ENCODE measurements around the gene BGN.

The BGN gene

DNA sequence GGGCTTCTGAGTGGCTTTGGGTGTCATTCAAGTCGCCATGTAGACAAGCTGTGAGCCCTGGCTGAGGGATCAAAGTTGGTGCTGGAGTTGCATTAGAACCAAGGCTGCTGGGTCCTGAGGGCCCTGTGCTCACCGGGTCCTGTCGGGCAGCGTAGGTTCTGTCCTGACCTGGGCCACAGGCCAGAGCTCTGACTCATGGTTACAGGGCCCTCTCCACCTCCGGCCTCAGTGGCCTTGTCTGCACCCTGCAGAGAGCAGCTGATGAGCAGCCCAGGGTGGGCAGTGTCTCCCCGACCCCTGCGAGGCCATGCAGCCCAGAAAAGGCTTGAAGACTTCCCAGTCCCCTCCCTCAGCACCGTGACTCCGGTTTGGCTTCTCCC is 45.2 kb downstream of the BGN start:
- ATAC-seq: no peak
- TF ChIP-seq, protein P1, sequence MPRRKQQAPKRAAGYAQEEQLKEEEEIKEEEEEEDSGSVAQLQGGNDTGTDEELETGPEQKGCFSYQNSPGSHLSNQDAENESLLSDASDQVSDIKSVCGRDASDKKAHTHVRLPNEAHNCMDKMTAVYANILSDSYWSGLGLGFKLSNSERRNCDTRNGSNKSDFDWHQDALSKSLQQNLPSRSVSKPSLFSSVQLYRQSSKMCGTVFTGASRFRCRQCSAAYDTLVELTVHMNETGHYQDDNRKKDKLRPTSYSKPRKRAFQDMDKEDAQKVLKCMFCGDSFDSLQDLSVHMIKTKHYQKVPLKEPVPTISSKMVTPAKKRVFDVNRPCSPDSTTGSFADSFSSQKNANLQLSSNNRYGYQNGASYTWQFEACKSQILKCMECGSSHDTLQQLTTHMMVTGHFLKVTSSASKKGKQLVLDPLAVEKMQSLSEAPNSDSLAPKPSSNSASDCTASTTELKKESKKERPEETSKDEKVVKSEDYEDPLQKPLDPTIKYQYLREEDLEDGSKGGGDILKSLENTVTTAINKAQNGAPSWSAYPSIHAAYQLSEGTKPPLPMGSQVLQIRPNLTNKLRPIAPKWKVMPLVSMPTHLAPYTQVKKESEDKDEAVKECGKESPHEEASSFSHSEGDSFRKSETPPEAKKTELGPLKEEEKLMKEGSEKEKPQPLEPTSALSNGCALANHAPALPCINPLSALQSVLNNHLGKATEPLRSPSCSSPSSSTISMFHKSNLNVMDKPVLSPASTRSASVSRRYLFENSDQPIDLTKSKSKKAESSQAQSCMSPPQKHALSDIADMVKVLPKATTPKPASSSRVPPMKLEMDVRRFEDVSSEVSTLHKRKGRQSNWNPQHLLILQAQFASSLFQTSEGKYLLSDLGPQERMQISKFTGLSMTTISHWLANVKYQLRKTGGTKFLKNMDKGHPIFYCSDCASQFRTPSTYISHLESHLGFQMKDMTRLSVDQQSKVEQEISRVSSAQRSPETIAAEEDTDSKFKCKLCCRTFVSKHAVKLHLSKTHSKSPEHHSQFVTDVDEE (CRISPR knock-in tag; IDR thresholded peaks at IDR 0.05): no peak
- no peak for TF ChIP-seq ZNF8 (CRISPR knock-in tag; IDR thresholded peaks at IDR 0.05)
- no peak for TF ChIP-seq RARB (CRISPR knock-in tag; IDR thresholded peaks at IDR 0.05)
- TF ChIP-seq ZC3H10 (CRISPR knock-in tag; IDR thresholded peaks at IDR 0.05): no peak
- TF ChIP-seq CSRNP3 (CRISPR knock-in tag; IDR thresholded peaks at IDR 0.05): no peak
- no peak for TF ChIP-seq TCF4 (CRISPR knock-in tag; IDR thresholded peaks at IDR 0.05; ENCODE audit: borderline replicate concordance)
- no peak for TF ChIP-seq TOX (CRISPR knock-in tag; IDR thresholded peaks at IDR 0.05; ENCODE audit: borderline replicate concordance)
- no peak for TF ChIP-seq ESRRG (CRISPR knock-in tag; IDR thresholded peaks at IDR 0.05)
- no peak for TF ChIP-seq OSR1 (CRISPR knock-in tag; IDR thresholded peaks at IDR 0.05)
- no peak for TF ChIP-seq ZNF565 (CRISPR knock-in tag; conservative IDR thresholded peaks at IDR 0.05; ENCODE audit: low read depth)
- TF ChIP-seq, protein P2, sequence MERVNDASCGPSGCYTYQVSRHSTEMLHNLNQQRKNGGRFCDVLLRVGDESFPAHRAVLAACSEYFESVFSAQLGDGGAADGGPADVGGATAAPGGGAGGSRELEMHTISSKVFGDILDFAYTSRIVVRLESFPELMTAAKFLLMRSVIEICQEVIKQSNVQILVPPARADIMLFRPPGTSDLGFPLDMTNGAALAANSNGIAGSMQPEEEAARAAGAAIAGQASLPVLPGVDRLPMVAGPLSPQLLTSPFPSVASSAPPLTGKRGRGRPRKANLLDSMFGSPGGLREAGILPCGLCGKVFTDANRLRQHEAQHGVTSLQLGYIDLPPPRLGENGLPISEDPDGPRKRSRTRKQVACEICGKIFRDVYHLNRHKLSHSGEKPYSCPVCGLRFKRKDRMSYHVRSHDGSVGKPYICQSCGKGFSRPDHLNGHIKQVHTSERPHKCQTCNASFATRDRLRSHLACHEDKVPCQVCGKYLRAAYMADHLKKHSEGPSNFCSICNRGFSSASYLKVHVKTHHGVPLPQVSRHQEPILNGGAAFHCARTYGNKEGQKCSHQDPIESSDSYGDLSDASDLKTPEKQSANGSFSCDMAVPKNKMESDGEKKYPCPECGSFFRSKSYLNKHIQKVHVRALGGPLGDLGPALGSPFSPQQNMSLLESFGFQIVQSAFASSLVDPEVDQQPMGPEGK (CRISPR knock-in tag; IDR thresholded peaks at IDR 0.05; ENCODE audit: borderline replicate concordance): no peak
- no peak for TF ChIP-seq BACH2 (CRISPR knock-in tag; IDR thresholded peaks at IDR 0.05; ENCODE audit: borderline replicate concordance)
- TF ChIP-seq ZFP30 (CRISPR knock-in tag; IDR thresholded peaks at IDR 0.05): no peak
- no peak for TF ChIP-seq POU6F1 (CRISPR knock-in tag; IDR thresholded peaks at IDR 0.05; ENCODE audit: borderline replicate concordance, low read depth)

DNA sequence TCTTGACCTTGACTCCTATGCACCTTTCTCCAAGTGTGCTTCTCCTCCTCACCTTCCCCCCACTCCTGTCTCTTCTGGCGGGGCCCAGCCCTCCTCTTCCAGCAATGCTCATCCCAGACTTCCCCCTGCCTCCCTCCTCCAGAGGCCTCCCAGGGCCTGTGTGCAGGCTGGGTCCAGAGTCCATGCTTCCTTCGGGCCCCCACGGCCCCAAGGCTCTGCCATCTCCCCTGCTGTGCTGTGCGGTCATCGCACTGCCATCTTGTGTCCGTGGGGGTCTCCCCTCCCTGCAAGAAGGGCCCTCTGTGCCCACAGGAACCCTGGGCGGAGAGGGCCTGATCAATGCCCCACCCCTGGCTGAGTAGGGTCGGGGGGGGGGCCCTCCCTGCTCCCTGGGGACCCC is 49.9 kb downstream of the BGN start:
- TF ChIP-seq POU6F1 (CRISPR knock-in tag; IDR thresholded peaks at IDR 0.05; ENCODE audit: borderline replicate concordance, low read depth) (no peak), ESRRG (CRISPR knock-in tag; IDR thresholded peaks at IDR 0.05) (no peak), CREB5 (CRISPR knock-in tag; IDR thresholded peaks at IDR 0.05; ENCODE audit: low read depth) (no peak), ISL1 (CRISPR knock-in tag; IDR thresholded peaks at IDR 0.05) (no peak), ZFP30 (CRISPR knock-in tag; IDR thresholded peaks at IDR 0.05) (no peak), GLIS3 (CRISPR knock-in tag; IDR thresholded peaks at IDR 0.05) (no peak), ZC3H10 (CRISPR knock-in tag; IDR thresholded peaks at IDR 0.05) (no peak), CSDC2 (CRISPR knock-in tag; IDR thresholded peaks at IDR 0.05) (no peak), TOX (CRISPR knock-in tag; IDR thresholded peaks at IDR 0.05; ENCODE audit: borderline replicate concordance) (no peak), SNAI2 (CRISPR knock-in tag; IDR thresholded peaks at IDR 0.05) (no peak), TCF4 (CRISPR knock-in tag; IDR thresholded peaks at IDR 0.05; ENCODE audit: borderline replicate concordance) (no peak), ZNF8 (CRISPR knock-in tag; IDR thresholded peaks at IDR 0.05) (no peak), ARNTL (CRISPR knock-in tag; IDR thresholded peaks at IDR 0.05; ENCODE audit: borderline replicate concordance, low read depth) (no peak), CSRNP3 (CRISPR knock-in tag; IDR thresholded peaks at IDR 0.05) (no peak), RARB (CRISPR knock-in tag; IDR thresholded peaks at IDR 0.05) (no peak)
- no peak for ATAC-seq

All from SK-N-SH treated with all-trans-retinoic acid at 6 μM for 48 hours (cell line).